HG02588 (cell line): Measurements from ENCODE around the gene OLR1.
"Not testable (repeated sequence)": the region's sequence is repeated elsewhere in the genome, so short reads cannot be mapped to it uniquely, and the experiment has no call there.

Experiments
- ATAC-seq: cut with Tn5 transposase; IDR thresholded peaks from one replicate; pipeline ENCODE4 v1.9.1; 2021; ENCODE audit warnings: mild to moderate bottlenecking, moderate library complexity; ENCODE audit not compliant: unreplicated experiment

The OLR1 gene

GRCh38 chr12:10191865-10192264, 19.9 kb upstream of the OLR1 start:
- no peak for ATAC-seq

DNA sequence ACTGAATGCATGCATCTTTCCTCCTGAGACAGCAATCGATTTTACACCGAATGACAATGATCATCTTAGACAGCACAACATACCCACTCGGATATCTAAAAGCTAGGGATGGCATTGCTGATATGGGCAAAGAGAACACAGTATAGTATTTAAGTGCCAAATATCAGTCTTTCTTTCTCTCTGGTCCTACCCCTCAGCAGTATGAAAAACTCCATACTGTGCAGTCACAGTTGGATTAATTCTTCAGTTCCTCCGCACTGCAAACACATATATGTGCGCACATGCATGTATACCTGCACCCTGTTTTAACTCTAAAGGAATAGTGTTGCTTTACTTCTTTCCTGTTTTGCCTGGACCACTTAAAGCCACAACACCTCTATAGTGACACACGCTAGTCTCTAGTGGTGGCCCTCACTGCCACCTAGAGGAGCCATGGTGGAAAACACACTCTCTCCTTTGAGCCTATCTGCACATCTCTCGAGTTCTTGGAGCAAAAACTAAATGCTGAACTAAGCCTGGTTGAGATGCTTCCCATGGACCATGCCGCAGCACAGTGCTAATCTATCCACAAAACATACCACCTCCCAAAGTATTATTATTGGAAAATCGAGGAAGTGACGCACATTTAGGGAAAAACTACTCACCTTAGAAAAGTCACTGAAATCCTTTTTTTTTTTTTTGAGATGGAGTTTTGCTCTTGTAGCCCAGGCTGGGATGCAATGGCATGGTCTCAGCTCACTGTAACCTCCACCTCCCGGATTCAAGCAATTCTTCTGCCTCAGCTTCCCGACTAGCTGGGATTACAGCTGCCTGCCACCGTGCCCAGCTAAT, 18.8 kb upstream of the OLR1 start:
- peak; percentile 86 for ATAC-seq

DNA sequence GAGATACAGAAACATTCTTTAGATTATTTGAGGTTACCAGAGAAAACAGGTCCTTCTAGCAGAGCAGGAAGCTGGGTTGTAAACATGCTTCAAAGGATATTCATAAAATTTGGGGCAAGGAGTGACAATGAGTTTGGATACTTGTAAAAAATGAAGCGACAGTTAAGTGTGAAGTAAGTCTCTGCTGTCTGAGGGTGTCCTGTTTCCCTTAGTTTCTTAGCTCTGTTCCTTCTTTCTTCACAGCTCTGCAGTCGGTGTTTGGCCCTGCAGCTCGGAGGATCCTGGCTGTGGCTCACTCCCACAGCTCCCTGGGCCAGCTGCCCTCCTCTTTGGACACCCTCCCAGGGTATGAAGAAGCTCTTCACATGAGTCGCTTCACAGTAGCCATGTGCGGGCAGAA, 17.7 kb upstream of the OLR1 start:
- ATAC-seq: no peak

DNA sequence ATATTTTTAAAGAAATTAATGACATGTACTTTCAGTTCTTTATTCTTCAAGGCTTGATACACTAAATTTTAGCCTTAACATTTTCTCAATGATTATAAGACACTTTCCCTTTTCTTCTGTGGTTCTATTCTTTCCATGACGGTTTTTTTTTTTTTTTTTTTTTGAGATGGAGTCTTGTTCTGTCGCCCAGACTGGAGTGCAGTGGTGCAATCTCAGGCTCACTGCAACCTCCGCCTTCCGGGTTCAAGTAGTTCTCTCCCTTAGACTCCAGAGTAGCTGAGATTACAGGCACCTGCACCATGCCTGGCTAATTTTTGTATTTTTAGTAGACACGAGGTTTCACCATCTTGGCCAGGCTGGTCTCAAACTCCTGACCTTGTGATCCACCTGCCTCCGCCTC, 15.0 kb upstream of the OLR1 start:
- not testable (repeated sequence) for ATAC-seq

- no peak for ATAC-seq
These were observed 14.4 kb upstream of the OLR1 start for GRCh38 chr12:10186299-10186698.

DNA sequence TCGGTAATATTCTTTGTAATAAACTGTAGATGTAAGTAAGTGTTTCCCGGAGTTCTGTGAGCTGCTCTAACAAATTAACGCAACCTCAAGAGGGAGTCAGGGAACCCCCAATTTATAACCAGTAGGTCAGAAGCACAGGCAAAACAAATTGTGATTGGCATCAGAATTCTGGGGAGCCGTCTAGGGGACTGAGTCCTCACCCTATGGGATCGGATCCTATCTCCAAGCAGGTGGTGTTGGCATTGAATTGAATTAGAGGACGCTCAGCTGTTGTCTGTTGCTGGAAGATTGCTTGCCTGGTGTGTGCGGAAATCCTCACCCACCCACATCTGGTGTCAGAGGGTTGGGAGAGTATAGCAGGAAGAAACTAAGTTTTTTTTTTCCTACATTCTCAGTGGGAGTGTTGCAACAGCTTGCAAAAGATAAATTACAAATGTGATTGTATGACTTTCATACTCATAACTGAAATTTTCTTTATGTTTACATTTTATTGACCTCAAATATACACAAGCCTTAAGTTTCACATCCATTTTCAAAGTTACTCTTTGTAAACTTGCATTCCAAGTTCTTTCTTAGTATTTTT, 12.4 kb upstream of the OLR1 start:
- ATAC-seq: no peak

DNA sequence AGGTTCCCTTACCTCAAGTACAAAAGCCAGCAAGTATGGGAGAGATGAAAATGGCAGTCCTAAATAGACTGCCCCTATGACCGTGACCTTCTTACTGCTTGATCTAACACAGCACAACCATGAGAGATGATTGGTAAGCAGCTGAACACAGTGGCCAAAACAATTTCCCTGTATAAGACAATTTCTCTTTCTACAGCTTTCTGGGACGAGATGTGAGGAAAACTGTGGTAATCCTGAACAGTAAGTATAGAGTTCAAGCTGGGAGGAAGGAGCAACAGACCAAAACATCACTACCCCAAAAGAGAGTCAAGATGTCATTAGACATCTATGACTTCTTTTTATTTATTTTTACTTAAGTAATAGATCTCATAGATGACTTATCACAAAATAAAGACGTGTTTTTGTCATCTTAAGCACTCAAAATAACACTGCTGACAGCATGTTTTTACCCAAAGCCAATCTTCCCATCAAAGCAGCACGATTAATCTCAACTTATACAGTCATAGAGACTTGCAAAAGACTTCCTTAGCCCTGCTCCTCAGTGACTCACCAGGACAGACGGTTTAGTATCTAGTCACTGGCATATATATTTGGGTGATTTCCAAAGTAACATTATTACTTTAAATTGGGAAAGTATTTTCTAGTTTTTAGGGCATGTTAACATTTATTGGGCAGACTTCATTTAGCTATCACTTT, 10.6 kb upstream of the OLR1 start:
- no peak for ATAC-seq

DNA sequence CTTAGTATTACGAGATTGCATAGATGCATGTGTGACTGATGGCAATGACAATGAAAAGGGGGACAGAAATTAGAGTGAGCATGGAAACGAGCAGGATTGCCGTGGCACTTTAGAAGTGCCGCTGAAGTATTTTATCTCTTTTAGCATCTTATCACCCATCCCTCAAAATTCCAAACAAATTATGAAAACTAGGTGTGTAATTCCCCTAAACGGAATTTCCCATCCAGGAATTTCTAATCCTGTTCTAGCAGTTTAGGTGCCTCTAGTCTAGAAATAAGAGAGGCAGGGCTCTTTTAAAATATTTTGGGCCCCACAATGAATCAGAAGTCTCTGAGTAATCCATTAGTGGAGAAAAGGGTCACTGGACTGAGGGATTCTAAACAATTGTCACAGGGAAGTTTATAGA, 7.8 kb upstream of the OLR1 start:
- no peak for ATAC-seq

GRCh38 chr12:10178821-10179220, 6.9 kb upstream of the OLR1 start, which contains the start of gene TMEM52B:
Gene TMEM52B (plus strand): TSS chr12:10179032. CDS start chr12:10179575, 543 bp downstream.
- no peak for ATAC-seq

GRCh38 chr12:10175846-10176636, 4.1 kb upstream of the OLR1 start:
- ATAC-seq: no peak

GRCh38 chr12:10174986-10175614, 3.2 kb upstream of the OLR1 start:
- no peak for ATAC-seq

- ATAC-seq: no peak
These were observed 1.7 kb downstream of the OLR1 start for GRCh38 chr12:10170216-10170615.

- no peak for ATAC-seq
These were observed 2.8 kb downstream of the OLR1 start for GRCh38 chr12:10169104-10169503.

DNA sequence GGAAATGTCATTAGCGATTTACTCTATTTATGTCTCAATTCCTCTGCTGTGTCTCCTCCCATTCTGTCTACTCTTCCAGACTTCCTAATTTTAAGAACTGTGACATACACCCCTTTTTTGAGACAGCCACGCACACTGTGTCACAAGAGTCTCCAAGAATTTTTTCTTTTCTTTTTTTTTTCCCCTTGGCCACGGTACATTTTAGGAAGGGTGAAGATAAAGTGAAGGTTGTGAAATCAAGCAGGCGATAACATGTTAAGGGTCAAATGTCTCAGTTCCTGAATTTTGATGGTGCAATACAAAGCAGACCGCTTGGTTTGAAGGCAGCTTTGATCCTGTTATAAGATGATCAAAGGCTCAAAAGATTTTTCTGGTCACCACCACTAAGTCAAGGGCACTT, 4.3 kb downstream of the OLR1 start:
- ATAC-seq: no peak

DNA sequence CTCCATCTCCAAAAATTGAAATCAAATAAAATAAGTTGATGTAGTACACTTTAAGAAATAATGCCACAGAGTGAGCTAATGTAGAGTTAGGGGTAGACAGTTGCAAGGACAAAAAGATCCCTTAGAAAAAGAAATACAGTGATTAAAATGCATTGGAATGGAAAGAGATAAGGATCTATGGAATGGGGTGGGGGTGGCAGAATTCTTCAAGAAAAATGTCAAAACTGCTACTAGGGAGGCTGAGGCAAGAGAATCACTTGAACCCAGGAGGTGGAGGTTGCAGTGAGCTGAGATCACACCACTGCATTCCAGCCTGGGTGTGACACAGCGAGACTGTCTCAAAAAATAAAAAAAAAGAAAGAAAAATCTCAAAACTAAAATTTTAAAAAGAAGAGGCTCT, 6.5 kb downstream of the OLR1 start:
- ATAC-seq: no peak

DNA sequence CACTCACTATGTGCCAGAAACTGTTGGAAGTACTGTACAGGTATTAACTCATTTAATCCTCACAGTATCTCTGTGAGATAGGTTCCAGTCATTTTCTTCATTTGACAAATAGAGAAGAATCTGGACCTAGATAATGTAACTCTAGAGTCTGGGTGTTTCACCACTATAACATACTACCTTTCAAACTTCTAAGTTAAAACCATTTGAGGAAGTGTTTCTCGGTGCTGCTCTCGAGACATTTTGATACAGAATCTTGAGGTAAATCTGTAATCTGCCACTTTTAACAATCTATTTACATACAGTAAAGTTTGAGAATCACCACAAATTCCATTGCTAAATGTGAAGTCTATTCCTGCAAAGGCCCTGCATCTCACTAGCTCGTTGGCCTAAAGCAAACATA, 8.8 kb downstream of the OLR1 start:
- ATAC-seq: no peak

GRCh38 chr12:10160617-10161385, 11.1 kb downstream of the OLR1 start:
- ATAC-seq: no peak

DNA sequence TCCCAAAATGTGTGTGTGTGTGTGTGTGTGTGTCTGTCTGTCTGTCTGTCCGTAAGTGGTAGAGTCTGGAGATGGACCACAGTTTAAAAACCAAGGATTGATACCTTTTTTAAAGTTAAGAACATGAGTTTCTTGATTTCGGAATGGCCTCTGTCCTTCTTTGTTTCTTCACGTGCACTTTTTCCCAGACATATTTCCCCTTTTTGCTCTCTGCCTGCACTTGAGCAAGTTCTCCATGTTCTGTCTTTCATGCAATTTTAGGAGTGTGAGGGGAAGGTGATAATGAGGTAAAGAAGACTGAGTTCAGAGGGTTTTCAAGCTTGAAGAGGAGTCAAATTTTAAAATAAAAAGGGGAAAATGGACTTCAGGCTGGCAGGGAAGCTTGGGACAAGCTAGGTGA, 12.7 kb downstream of the OLR1 start:
- ATAC-seq: no peak

DNA sequence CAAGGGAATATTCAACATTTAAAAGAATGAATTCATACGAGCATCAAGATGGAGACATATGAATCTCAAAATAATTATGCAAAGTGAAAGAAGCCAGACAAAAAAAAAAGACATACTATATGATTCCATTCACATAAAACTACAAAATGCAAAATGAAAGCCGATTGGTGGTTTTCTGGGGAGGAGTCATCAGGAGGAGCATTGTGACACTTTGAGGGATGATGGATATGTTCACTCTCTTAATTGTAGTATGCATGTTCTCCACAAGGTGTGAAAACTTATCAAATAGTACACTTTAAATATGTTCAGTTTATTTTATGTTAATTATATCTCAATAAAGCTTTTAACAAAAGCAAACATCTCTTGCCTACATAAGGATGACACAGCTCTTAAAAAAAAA, 13.5 kb downstream of the OLR1 start:
- ATAC-seq: no peak

- no peak for ATAC-seq
These were observed 16.0 kb downstream of the OLR1 start for GRCh38 chr12:10155966-10156365.
